ENCODE measurements around the gene ENPP6.
A peak's percentile ranks its signal among the peaks of the same experiment; 100 is the strongest.

The ENPP6 gene

DNA sequence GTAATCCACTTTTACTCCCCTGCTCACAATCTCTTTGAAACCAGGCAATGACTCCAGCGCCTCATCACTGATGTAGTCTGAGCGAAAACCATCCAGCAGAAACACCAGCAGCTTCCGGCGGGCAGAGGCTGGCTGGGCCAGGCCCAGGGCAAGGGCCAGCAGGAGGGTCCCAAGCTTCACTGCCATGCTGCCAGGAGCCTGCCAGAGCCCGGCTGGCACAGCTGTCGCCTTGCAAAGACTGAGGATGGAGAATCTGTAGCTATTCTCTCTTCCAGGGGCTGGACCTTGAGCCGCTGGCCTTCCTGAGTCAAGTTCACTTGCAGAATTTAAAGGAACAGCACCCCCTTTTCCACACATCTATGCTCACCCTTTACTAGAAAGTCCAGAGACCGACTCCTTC lies at the start of gene ENPP6:
Gene ENPP6, minus strand, starts transcription at position 240 of the 400 bp plus-strand sequence. Its CDS starts 54 bp downstream, at position 186.
- H3K4me1 ChIP-seq (ENCODE audit: control insufficient read depth, insufficient read depth, low read length), result no peaks in the 10 kb centered on the region
- H3K9me3 ChIP-seq (ENCODE audit: control insufficient read depth, insufficient read depth, low read length), result no peaks in the 10 kb centered on the region
- WGBS (ENCODE audit: insufficient coverage, insufficient read length), result no CpG with 5 or more reads among the region's 8 CpGs
- 0 out of 2 replicates have a peak, but pooled peaks cover 1% of the 10 kb centered on the region for H3K27me3 ChIP-seq (ENCODE audit: control insufficient read depth, insufficient read depth, low read length)
- no peak within 1 kb of the TSS for H3K4me3 ChIP-seq (ENCODE audit: low read length)
- no peak for DNase-seq (ENCODE audit: low read depth, low spot score)
- no peaks in the 10 kb centered on the region for H3K36me3 ChIP-seq (ENCODE audit: control insufficient read depth, insufficient read depth, low read length)
- no peak within 1 kb of the TSS for H3K27ac ChIP-seq (ENCODE audit: low read length)

DNA sequence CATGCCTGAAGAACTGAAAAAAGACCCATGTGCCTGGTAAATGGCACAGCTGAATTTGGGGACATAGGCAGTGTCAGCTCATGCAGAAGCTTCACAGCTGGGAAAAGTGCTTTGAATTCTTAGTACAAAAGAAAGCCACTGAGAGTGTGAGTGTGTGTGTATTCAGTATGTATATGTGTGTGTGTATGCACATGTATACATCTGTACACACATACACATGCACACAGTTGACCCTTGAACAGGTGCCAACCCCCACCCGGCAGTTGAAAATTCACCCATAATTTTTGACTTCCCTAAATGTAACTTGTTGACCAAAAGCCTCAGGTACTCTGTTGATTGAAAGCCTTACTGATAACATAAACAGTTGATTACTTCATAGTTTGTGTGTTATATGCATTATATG lies 49.5 kb upstream of the ENPP6 start:
- Histone ChIP-seq H3K36me3 (ENCODE audit: control insufficient read depth, insufficient read depth, low read length) (no peaks in the 10 kb centered on the region), H3K27me3 (ENCODE audit: control insufficient read depth, insufficient read depth, low read length) (no peaks in the 10 kb centered on the region), H3K4me1 (ENCODE audit: control insufficient read depth, insufficient read depth, low read length) (no peaks in the 10 kb centered on the region), H3K4me3 (ENCODE audit: low read length) (no peak overlapping the region), H3K27ac (ENCODE audit: low read length) (no peak overlapping the region), H3K9me3 (ENCODE audit: control insufficient read depth, insufficient read depth, low read length) (no peaks in the 10 kb centered on the region)
- WGBS (ENCODE audit: insufficient coverage, insufficient read length), result no CpG with 5 or more reads among the region's 1 CpG
- DNase-seq (ENCODE audit: low read depth, low spot score), result no peak

DNA sequence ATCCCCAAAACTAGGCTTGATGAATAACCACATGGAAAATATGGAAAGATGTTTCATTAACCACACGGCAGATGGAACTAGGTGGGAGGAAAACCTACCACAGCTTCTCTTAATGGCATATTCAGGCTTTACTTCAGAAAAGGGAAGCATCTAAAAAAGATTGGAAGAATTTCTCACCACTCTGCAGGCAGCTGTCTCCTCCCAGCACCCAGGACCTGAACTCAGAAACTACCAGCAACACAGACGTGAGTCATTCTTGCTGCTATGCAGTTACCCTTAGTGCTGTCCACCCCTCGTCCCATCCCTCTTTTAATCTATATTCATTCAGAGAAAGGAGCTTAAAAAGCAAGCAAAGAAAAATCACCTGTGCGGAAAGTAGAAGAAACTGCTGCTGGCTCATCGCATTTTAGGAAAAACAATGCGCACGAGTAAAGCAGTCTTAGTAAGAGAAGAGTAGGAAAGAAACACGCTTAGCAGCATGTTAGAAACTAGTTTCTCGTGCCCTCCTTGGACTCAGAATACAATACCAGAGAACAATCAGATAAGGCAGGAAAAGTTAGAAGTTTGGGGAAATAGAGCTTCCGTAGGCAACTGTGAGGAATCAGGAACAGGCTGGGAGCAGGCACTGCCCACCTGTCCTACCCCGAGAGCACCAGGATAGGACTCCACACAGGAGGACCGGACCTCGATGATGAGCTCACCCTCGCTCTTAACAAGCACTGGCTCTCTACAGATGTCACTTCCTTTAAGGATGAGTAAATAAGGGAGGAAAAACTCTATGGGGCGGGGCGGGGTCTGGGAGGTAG lies 48.1 kb upstream of the ENPP6 start:
- no peaks in the 10 kb centered on the region for H3K27me3 ChIP-seq (ENCODE audit: control insufficient read depth, insufficient read depth, low read length)
- WGBS (ENCODE audit: insufficient coverage, insufficient read length), result no CpG with 5 or more reads among the region's 16 CpGs
- no peaks in the 10 kb centered on the region for H3K9me3 ChIP-seq (ENCODE audit: control insufficient read depth, insufficient read depth, low read length)
- H3K36me3 ChIP-seq (ENCODE audit: control insufficient read depth, insufficient read depth, low read length), result no peaks in the 10 kb centered on the region
- no peak overlapping the region for H3K27ac ChIP-seq (ENCODE audit: low read length)
- no peak for DNase-seq (ENCODE audit: low read depth, low spot score)
- H3K4me1 ChIP-seq (ENCODE audit: control insufficient read depth, insufficient read depth, low read length), result no peaks in the 10 kb centered on the region
- H3K4me3 ChIP-seq (ENCODE audit: low read length), result no peak overlapping the region

DNA sequence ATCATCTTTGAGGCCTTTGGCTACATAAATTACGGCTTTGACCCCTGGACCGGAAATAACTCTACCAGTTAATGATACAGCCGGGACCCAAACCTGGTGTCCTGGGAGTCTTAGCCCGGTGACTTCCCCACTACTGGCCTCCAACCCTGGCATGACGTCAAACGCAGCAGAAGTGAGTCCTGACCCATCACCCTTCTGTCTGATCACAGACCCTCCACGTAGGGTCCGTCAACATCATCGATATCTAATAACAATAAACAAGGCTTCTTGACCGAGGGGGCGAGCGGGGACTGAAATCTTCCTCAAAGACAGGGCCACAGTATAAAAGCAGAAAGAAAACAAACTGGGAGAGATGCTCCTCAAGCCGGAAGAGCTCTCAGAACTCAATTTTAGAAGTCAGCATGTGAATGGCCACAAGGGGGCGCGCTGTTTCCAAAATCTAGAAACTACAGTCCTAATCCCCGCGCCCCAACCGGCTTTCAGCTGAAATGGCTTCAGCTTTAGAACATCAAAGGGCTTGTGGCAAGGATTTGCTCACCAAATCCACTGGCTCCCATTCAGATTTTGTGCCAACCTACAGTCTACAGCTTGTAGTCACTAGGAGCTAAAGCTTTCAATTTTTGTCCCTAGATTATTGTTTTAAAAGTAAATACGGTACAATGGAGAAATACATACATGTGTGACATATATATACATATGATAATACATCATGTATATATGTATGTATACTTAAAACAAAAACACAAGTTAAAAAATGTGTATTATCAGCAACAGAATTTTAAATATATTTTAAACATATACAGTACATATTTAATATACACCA lies 46.4 kb upstream of the ENPP6 start:
- no peaks in the 10 kb centered on the region for H3K27me3 ChIP-seq (ENCODE audit: control insufficient read depth, insufficient read depth, low read length)
- H3K9me3 ChIP-seq (ENCODE audit: control insufficient read depth, insufficient read depth, low read length), result no peaks in the 10 kb centered on the region
- H3K27ac ChIP-seq (ENCODE audit: low read length), result no peak overlapping the region
- no peaks in the 10 kb centered on the region for H3K4me1 ChIP-seq (ENCODE audit: control insufficient read depth, insufficient read depth, low read length)
- WGBS (ENCODE audit: insufficient coverage, insufficient read length), result no CpG with 5 or more reads among the region's 19 CpGs
- peak; percentile 74 for DNase-seq (ENCODE audit: low read depth, low spot score)
- no peak overlapping the region for H3K4me3 ChIP-seq (ENCODE audit: low read length)
- no peaks in the 10 kb centered on the region for H3K36me3 ChIP-seq (ENCODE audit: control insufficient read depth, insufficient read depth, low read length)

DNA sequence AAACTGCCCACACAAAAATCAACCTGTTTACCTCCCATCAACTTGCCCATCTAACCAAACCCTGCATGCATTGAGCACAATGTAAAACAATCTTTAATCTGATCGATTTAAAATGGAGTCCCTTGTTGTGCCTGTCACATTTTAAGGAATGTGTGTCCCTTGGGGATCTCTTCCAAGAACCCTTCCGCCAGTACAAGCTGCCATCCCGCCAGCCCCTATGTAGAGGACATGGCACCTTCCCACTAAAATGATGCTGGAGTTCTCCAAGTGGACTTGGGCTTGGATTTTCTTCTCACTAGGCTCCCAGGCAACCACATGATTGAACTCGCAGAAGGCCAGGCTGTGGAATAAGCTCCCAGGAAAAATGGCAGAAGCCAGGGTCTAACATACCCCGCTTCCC lies 45.8 kb upstream of the ENPP6 start:
- Histone ChIP-seq H3K27me3 (ENCODE audit: control insufficient read depth, insufficient read depth, low read length) (no peaks in the 10 kb centered on the region), H3K36me3 (ENCODE audit: control insufficient read depth, insufficient read depth, low read length) (no peaks in the 10 kb centered on the region), H3K27ac (ENCODE audit: low read length) (no peak overlapping the region), H3K9me3 (ENCODE audit: control insufficient read depth, insufficient read depth, low read length) (no peaks in the 10 kb centered on the region), H3K4me1 (ENCODE audit: control insufficient read depth, insufficient read depth, low read length) (no peaks in the 10 kb centered on the region), H3K4me3 (ENCODE audit: low read length) (no peak overlapping the region)
- WGBS (ENCODE audit: insufficient coverage, insufficient read length), result no CpG with 5 or more reads among the region's 5 CpGs
- no peak for DNase-seq (ENCODE audit: low read depth, low spot score)

DNA sequence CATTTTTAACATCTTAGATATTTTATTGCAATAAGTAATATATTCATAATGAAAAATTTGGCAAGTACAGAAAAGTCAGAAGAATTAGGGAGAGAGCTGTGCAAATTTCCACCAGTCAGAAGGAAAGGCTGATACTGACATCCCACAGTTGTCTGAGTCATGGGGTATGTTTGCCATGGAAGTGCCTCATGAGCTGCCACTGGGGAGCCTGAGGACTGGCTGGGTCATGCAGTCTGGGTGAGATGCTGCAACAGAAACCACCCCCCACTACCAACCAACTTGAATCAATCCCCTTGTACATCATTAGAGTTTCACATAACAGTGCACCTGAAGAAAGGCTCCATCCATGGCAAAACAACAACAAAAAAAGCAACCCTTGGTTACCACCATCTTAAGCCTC lies 45.2 kb upstream of the ENPP6 start:
- Histone ChIP-seq H3K4me1 (ENCODE audit: control insufficient read depth, insufficient read depth, low read length) (no peaks in the 10 kb centered on the region), H3K9me3 (ENCODE audit: control insufficient read depth, insufficient read depth, low read length) (no peaks in the 10 kb centered on the region), H3K27ac (ENCODE audit: low read length) (no peak overlapping the region), H3K36me3 (ENCODE audit: control insufficient read depth, insufficient read depth, low read length) (no peaks in the 10 kb centered on the region), H3K4me3 (ENCODE audit: low read length) (no peak overlapping the region), H3K27me3 (ENCODE audit: control insufficient read depth, insufficient read depth, low read length) (no peaks in the 10 kb centered on the region)
- DNase-seq (ENCODE audit: low read depth, low spot score), result no peak

DNA sequence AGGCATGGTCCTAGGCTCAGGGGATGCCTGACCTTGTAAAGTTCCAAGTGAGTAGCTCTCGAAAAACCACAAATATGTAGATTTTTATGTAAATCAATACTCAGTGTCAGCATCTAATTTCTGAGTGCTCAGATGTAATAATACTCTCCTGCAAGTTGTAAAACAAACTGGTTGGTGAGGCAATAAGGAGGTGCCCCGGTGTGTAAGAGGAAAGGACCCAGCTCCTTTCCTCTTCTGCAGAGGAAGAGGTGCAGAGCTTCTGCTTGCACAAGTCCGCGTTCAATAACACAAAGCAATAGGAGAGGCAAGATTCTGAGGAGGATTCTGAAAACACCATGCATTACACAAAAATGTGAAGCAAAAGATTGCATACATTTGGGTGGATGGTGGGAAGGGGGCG lies 43.6 kb upstream of the ENPP6 start:
- H3K4me3 ChIP-seq (ENCODE audit: low read length), result no peak overlapping the region
- no peak for DNase-seq (ENCODE audit: low read depth, low spot score)
- H3K4me1 ChIP-seq (ENCODE audit: control insufficient read depth, insufficient read depth, low read length), result no peaks in the 10 kb centered on the region
- no peaks in the 10 kb centered on the region for H3K27me3 ChIP-seq (ENCODE audit: control insufficient read depth, insufficient read depth, low read length)
- no peaks in the 10 kb centered on the region for H3K9me3 ChIP-seq (ENCODE audit: control insufficient read depth, insufficient read depth, low read length)
- no peaks in the 10 kb centered on the region for H3K36me3 ChIP-seq (ENCODE audit: control insufficient read depth, insufficient read depth, low read length)
- no CpG with 5 or more reads among the region's 5 CpGs for WGBS (ENCODE audit: insufficient coverage, insufficient read length)
- no peak overlapping the region for H3K27ac ChIP-seq (ENCODE audit: low read length)

DNA sequence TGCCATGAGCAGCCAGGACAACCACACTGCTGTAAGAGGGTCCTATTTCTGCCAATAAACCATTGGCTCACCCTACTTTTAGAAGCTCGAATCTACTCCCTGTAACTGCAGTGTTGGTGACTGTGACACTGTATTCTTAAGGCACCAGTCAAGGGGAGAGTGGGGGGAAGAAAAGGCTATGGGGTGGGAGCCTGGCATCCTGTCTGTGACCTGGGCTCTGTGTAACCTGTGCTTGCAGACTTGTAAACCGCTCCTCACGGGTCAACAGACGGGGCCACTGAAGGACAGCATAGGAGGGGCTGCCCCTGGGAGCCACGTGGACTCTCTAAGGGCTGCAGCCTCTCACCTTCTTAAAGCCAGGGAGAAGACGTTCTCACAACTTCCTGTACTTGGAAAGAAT lies 42.2 kb upstream of the ENPP6 start:
- DNase-seq (ENCODE audit: low read depth, low spot score), result no peak
- H3K9me3 ChIP-seq (ENCODE audit: control insufficient read depth, insufficient read depth, low read length), result no peaks in the 10 kb centered on the region
- no peak overlapping the region for H3K27ac ChIP-seq (ENCODE audit: low read length)
- 0 out of 2 replicates have a peak, but pooled peaks cover 2% of the 10 kb centered on the region for H3K4me1 ChIP-seq (ENCODE audit: control insufficient read depth, insufficient read depth, low read length)
- no CpG with 5 or more reads among the region's 6 CpGs for WGBS (ENCODE audit: insufficient coverage, insufficient read length)
- no peaks in the 10 kb centered on the region for H3K36me3 ChIP-seq (ENCODE audit: control insufficient read depth, insufficient read depth, low read length)
- H3K27me3 ChIP-seq (ENCODE audit: control insufficient read depth, insufficient read depth, low read length), result no peaks in the 10 kb centered on the region
- no peak overlapping the region for H3K4me3 ChIP-seq (ENCODE audit: low read length)

DNA sequence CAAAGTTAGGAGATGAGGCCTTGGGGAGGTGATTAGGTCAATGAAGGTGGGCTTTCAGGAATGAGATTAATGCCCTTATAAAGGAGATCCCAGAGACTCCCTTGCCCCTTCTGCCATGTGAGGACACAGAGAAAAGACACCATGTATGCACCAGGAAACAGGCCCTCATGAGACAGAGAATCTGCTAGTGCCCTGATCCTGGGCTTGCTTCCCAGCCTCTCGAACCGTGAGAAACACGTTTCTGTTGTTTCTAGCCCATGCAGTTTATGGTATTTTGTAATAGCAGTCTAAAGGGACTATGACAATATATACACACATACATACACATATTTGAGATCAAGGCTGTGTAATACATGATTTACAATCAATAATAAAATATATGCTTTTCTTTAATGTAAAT lies 41.4 kb upstream of the ENPP6 start:
- H3K27me3 ChIP-seq (ENCODE audit: control insufficient read depth, insufficient read depth, low read length), result no peaks in the 10 kb centered on the region
- no peak overlapping the region for H3K4me3 ChIP-seq (ENCODE audit: low read length)
- no peak overlapping the region for H3K27ac ChIP-seq (ENCODE audit: low read length)
- no peak for DNase-seq (ENCODE audit: low read depth, low spot score)
- no peaks in the 10 kb centered on the region for H3K9me3 ChIP-seq (ENCODE audit: control insufficient read depth, insufficient read depth, low read length)
- WGBS (ENCODE audit: insufficient coverage, insufficient read length), result no CpG with 5 or more reads among the region's 3 CpGs
- no peaks in the 10 kb centered on the region for H3K36me3 ChIP-seq (ENCODE audit: control insufficient read depth, insufficient read depth, low read length)
- H3K4me1 ChIP-seq (ENCODE audit: control insufficient read depth, insufficient read depth, low read length), result 0 out of 2 replicates have a peak, but pooled peaks cover 2% of the 10 kb centered on the region

DNA sequence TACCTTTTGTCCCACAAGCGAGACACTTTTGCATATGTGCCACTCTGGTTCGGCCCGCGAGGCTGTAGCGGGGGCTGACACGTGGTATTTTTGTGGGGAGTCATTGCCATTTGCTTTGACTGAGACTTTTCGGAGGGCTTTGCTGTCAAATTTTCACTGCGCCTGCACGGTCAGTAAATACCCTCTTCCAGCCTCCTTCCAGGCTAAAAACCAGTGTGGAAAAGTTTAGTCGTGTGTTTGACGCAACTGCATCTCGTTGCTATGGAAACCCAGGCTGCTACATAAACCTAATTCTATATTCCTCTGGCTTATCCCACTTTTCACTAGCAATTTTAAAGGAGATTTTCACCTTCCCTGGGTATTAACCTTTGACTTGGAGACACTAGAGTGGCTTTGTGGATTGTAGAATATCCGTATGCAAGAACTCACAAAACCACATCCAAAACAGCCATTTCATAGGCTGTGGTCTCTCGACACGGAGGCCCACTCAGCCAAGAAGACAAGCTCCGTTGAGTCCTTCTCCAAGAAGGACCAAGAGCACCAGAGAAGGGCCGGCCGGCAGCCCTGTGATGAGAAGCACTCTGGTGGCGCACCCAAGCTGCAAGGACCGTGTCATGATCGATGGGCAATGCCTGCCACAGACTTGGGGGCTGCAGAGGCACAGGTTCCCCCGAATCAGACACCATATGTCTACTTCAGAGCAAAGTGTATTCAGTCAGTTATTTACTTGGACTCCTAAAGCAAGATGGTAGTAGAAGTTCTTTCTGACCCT lies 38.4 kb upstream of the ENPP6 start:
- H3K27ac ChIP-seq (ENCODE audit: low read length), result no peak overlapping the region
- H3K36me3 ChIP-seq (ENCODE audit: control insufficient read depth, insufficient read depth, low read length), result no peaks in the 10 kb centered on the region; the same call in 1 of the 2 replicates
- no peak overlapping the region for H3K4me3 ChIP-seq (ENCODE audit: low read length)
- peaks cover 2% of the 10 kb centered on the region for H3K9me3 ChIP-seq (ENCODE audit: control insufficient read depth, insufficient read depth, low read length)
- H3K4me1 ChIP-seq (ENCODE audit: control insufficient read depth, insufficient read depth, low read length), result 0 out of 2 replicates have a peak, but pooled peaks cover 2% of the 10 kb centered on the region
- WGBS (ENCODE audit: insufficient coverage, insufficient read length), result no CpG with 5 or more reads among the region's 22 CpGs
- no peak for DNase-seq (ENCODE audit: low read depth, low spot score)
- no peaks in the 10 kb centered on the region for H3K27me3 ChIP-seq (ENCODE audit: control insufficient read depth, insufficient read depth, low read length)

Measured in iPS DF 6.9 (cell line).